Neural progenitor cell (in vitro differentiated cells): ENCODE data around the gene VSIG10.

Experiments used
- CTCF ChIP-seq: fragments of 200-600 bp; sonication (generic); IDR thresholded peaks from 2 replicates; pipeline ENCODE4 v1.5.1; 2017; ENCODE audit warnings: antibody characterized with exemption, mild to moderate bottlenecking
- EZH2 ChIP-seq: fragments of 200-600 bp; sonication (generic); IDR thresholded peaks from 2 replicates; pipeline ENCODE4 v1.6.1; 2017; ENCODE audit warnings: antibody characterized with exemption, mild to moderate bottlenecking, moderate library complexity
- EZH2phosphoT487 ChIP-seq: fragments of 200-600 bp; sonication (generic); IDR thresholded peaks from 2 replicates; pipeline ENCODE4 v1.6.1; 2017; ENCODE audit warnings: antibody characterized with exemption

- no peak for TF ChIP-seq EZH2
- no peak for TF ChIP-seq CTCF
- no peak for TF ChIP-seq EZH2phosphoT487
Observed at GRCh38 chr12:118046430-118046829, 57.4 kb downstream of the VSIG10 start.
